HL-60 (cell line): ENCODE data around the gene ANAPC4.

ENCODE experiments used
- DNase-seq, 2 experiments: peaks; one replicate each; pipeline ENCODE4 v3.0.0-alpha.2; 2010 to 2020; ENCODE audit warnings: low read depth in 1 of 2, low spot score in 1 of 2
- H3K27ac ChIP-seq: fragments of 250-450 bp; sonication (Bioruptor Pico); replicated peaks from 2 replicates; pipeline ENCODE4 v1.5.1; 2020; ENCODE audit warnings: mild to moderate bottlenecking, moderate library complexity
- H3K27me3 ChIP-seq: fragments of 250-450 bp; sonication (Bioruptor Pico); 2 replicates; pipeline ENCODE4 v1.5.1; 2021; ENCODE audit warnings: mild to moderate bottlenecking, moderate library complexity; ENCODE audit not compliant: insufficient read depth, poor library complexity, severe bottlenecking
- H3K4me3 ChIP-seq: replicated peaks from 2 replicates; pipeline ENCODE4 v1.5.1; 2011; ENCODE audit warnings: mild to moderate bottlenecking, control low read depth, low read length; ENCODE audit not compliant: insufficient read depth
- CTCF ChIP-seq: IDR thresholded peaks from one replicate; pipeline ENCODE4 v1.5.1; 2011; ENCODE audit warnings: low read length, control low read depth, inconsistent platforms; ENCODE audit not compliant: insufficient read depth
- GABPA ChIP-seq: IDR thresholded peaks from 2 replicates; pipeline ENCODE4 v1.6.1; 2012; ENCODE audit warnings: low read depth
- POLR2AphosphoS5 ChIP-seq: IDR thresholded peaks from 2 replicates; pipeline ENCODE4 v1.6.1; 2012; ENCODE audit warnings: low read depth
- REST ChIP-seq: IDR thresholded peaks from 2 replicates; pipeline ENCODE4 v1.6.1; 2012; ENCODE audit warnings: low read depth; ENCODE audit not compliant: insufficient replicate concordance
- SPI1 ChIP-seq: IDR thresholded peaks from 2 replicates; pipeline ENCODE4 v1.6.1; 2012; ENCODE audit warnings: low read depth, mild to moderate bottlenecking, borderline replicate concordance

ANAPC4 gene

GRCh38 chr4:25403699-25404098 lies 26.6 kb downstream of the ANAPC4 start:
- TF ChIP-seq CTCF: no peak
- TF ChIP-seq POLR2AphosphoS5: no peak
- no peak for TF ChIP-seq SPI1
- no peak for TF ChIP-seq GABPA
- no peak for TF ChIP-seq REST
- no peaks in the 10 kb centered on the region for H3K27me3 ChIP-seq
- no peak overlapping the region for H3K4me3 ChIP-seq
- no peak for DNase-seq
- H3K27ac ChIP-seq: no peak overlapping the region

- no peak for DNase-seq
Observed at GRCh38 chr4:25405453-25405852, 28.4 kb downstream of the ANAPC4 start.

More at GRCh38 chr4:25405453-25405852, 28.4 kb downstream of the ANAPC4 start:
- TF ChIP-seq CTCF (no peak), POLR2AphosphoS5 (no peak), GABPA (no peak), SPI1 (no peak), REST (no peak)
- Histone ChIP-seq H3K27me3 (no peaks in the 10 kb centered on the region), H3K27ac (no peak overlapping the region), H3K4me3 (no peak overlapping the region)
